Measurements from ENCODE around the gene RAB11B.

DNA sequence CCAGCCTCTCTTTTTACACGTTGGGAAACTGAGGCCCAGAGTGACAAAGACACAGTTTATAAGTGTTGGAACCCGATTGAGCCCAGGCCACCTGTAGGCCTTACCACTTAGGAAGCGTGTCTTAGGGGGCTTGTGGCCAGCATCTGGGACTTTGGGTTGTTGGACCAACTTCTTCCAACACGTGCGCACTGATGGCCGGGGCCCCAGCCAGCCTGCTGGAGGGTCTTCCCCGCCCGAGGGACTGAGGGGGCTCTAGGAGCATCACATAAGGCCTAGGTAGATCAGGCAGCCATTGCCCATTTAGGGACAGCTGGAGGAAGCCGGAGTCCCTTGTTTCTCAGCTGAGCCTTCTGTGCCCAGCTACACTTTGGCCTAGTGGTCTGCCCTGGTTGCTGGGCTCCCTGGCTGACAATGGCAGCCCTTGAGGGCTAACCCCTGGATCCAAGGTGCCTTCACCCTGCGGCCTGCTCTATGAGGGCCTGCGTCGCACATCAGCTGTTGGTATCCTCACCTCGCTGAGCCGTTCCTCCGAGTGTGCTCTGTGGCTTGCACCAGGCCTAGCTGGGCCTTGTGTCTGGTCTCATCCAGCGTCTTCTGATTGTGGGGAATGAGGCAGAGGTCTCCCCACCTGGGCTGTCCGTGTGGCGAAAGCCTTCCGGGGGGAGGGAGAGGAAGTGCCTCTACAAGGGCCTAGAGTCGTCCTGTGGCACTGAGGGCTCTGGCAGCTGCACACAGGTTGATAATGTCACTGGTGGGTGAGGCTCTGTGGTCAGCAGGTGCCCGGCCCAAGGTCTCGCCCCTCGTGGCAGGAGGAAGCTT lies 1.2 kb downstream of the RAB11B start:
- TF ChIP-seq MIER3 (CRISPR knock-in tag; IDR thresholded peaks at IDR 0.05; ENCODE audit: borderline replicate concordance) (no peak), MAZ (IDR thresholded peaks at IDR 0.05; ENCODE audit: borderline replicate concordance, low read depth, low read length) (no peak), MAZ (CRISPR knock-in tag; IDR thresholded peaks at IDR 0.05; ENCODE audit: low read depth) (no peak), GTF2F1 (IDR thresholded peaks at IDR 0.05; ENCODE audit: low read length) (no peak), MLX (CRISPR knock-in tag; IDR thresholded peaks at IDR 0.05) (no peak), ZFYVE20 (CRISPR knock-in tag; IDR thresholded peaks at IDR 0.05; ENCODE audit: borderline replicate concordance, low read depth) (no peak), EED (CRISPR knock-in tag; IDR thresholded peaks at IDR 0.05) (no peak), CTCF (CRISPR knock-in tag; IDR thresholded peaks at IDR 0.05) (no peak), JUN (CRISPR knock-in tag; IDR thresholded peaks at IDR 0.05) (no peak), MYC (CRISPR knock-in tag; IDR thresholded peaks at IDR 0.05; ENCODE audit: borderline replicate concordance) (no peak), ATF3 (CRISPR knock-in tag; IDR thresholded peaks at IDR 0.05) (no peak), ZNF317 (CRISPR knock-in tag; IDR thresholded peaks at IDR 0.05) (no peak), PHF5A (CRISPR knock-in tag; IDR thresholded peaks at IDR 0.05; ENCODE audit: low read depth, unreplicated experiment) (no peak), POLR2AphosphoS5 (IDR thresholded peaks at IDR 0.05; ENCODE audit: low read depth, low read length) (no peak)
- TF ChIP-seq, protein P1, sequence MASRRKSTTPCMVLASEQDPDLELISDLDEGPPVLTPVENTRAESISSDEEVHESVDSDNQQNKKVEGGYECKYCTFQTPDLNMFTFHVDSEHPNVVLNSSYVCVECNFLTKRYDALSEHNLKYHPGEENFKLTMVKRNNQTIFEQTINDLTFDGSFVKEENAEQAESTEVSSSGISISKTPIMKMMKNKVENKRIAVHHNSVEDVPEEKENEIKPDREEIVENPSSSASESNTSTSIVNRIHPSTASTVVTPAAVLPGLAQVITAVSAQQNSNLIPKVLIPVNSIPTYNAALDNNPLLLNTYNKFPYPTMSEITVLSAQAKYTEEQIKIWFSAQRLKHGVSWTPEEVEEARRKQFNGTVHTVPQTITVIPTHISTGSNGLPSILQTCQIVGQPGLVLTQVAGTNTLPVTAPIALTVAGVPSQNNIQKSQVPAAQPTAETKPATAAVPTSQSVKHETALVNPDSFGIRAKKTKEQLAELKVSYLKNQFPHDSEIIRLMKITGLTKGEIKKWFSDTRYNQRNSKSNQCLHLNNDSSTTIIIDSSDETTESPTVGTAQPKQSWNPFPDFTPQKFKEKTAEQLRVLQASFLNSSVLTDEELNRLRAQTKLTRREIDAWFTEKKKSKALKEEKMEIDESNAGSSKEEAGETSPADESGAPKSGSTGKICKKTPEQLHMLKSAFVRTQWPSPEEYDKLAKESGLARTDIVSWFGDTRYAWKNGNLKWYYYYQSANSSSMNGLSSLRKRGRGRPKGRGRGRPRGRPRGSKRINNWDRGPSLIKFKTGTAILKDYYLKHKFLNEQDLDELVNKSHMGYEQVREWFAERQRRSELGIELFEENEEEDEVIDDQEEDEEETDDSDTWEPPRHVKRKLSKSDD (CRISPR knock-in tag; IDR thresholded peaks at IDR 0.05; ENCODE audit: low read depth), result no peak
